Psoas muscle (tissue), 8 donors: Measurements from ENCODE around the gene PDCD5. TPM values are rescaled to one million over a fixed set of nuclear protein-coding genes. Genes with fewer than 3 reads are reported as not detected.

ENCODE experiments used
- ATAC-seq, 4 donors: fragments of 200-7000 bp; cut with Tn5 transposase; one replicate each; pipeline ENCODE4 v1.9.1; 2020; ENCODE audit warnings: moderate library complexity in 3 of 4, mild to moderate bottlenecking in 2 of 4
- DNase-seq, 2 donors: peaks; one replicate each; pipeline ENCODE4 v3.0.0-alpha.2; 2020
- H3K27ac ChIP-seq: fragments of 200-600 bp; one replicate; pipeline ENCODE4 v1.8.0; 2022
- H3K27me3 ChIP-seq, 3 donors: fragments of 200-600 bp in 1 of 3; one replicate each; pipeline versions ENCODE4 v1.6.1 to v1.8.0; 2013 to 2022; ENCODE audit warnings: low read length in 2 of 3, mild to moderate bottlenecking in 2 of 3, moderate library complexity in 1 of 3; ENCODE audit not compliant: insufficient read depth in 3 of 3
- H3K36me3 ChIP-seq, 2 donors: fragments of 200-600 bp in 1 of 2; one replicate each; pipeline versions ENCODE4 v1.6.1 to v1.8.0; 2013 to 2022; ENCODE audit warnings: low read depth in 1 of 2, mild to moderate bottlenecking in 1 of 2, moderate library complexity in 1 of 2; ENCODE audit not compliant: insufficient read depth in 1 of 2
- H3K4me1 ChIP-seq: fragments of 200-600 bp; one replicate; pipeline ENCODE4 v1.8.0; 2022
- H3K4me3 ChIP-seq: fragments of 200-600 bp; one replicate; pipeline ENCODE4 v1.8.0; 2022; ENCODE audit warnings: mild to moderate bottlenecking
- H3K9me3 ChIP-seq: fragments of 200-600 bp; one replicate; pipeline ENCODE4 v1.8.0; 2022
- CTCF ChIP-seq: fragments of 200-600 bp; IDR thresholded peaks from one replicate; pipeline ENCODE4 v1.8.0; 2022; ENCODE audit warnings: antibody characterized with exemption
- WGBS, 3 donors: extraction: QIAGEN DNeasy Blood & Tissue Kit; methylation state at CpG; one replicate each; pipeline versions ENCODE4 v1.1.6 to v1.1.7; 2013; 5-methylcytosine and 5-hydroxymethylcytosine counted together
- intact Hi-C, 2 donors: fragments of 100-400 bp; cut with DNase I; formaldehyde crosslinking; loops; one replicate each; pipeline versions ENCODE4 v1.11.0 to v1.14.2; 2022
- polyA plus RNA-seq, 3 donors: library from polyadenylated mRNA; stranded (reverse); fragments of 200-250 nt; gene quantifications; one replicate each; pipeline ENCODE4 v1.2.3, GENCODE V29; 2013
- total RNA-seq, 4 donors: library from RNA; stranded (reverse); fragmentation: NEBNext Ultra II Directional in 2 of 4; extraction: Animal tissue kit (Norgen Biotek cat#: 25700) in 2 of 4; gene quantifications; one replicate each; pipeline versions ENCODE4 v1.2.1 to v1.2.4, GENCODE V29; 2021 to 2023
- donor health status: healthy with polysubstance abuse.
- donor health status: DM: no; HTN: no; CAD: no; lungs with moderate emphysema.
- donor health status: Bipolar disorder and iron deficiency.
- donor health status: healthy.
- donor health status: DM: yes; HTN: yes; CAD: no.
- donor health status: DM: no; HTN: no; CAD: no.
- donor health status: DM: no; HTN: no; CAD: no.
- donor health status: DM: yes; HTN: yes; CAD: no.

The PDCD5 gene
- total and polyA plus RNA-seq, 7 donors: 86.5 to 186 (median 112) TPM

GRCh38 chr19:32594021-32594420, 13.0 kb downstream of the PDCD5 start:
- no peak for TF ChIP-seq CTCF
- no peak for DNase-seq
- no peaks in the 10 kb centered on the region for H3K27me3 ChIP-seq
- ATAC-seq: no peak
- H3K27ac ChIP-seq: no peak overlapping the region
- peaks cover 5 to 67% of the 10 kb centered on the region in 2 donors for H3K36me3 ChIP-seq
- H3K9me3 ChIP-seq: no peaks in the 10 kb centered on the region
- WGBS, 3 donors: 91 to 100% (median 96%) methylated on average over 2 of the region's 2 CpGs
- no peak overlapping the region for H3K4me3 ChIP-seq
- no peaks in the 10 kb centered on the region for H3K4me1 ChIP-seq
- intact Hi-C loops: no loop called here

GRCh38 chr19:32595491-32595890, 14.5 kb downstream of the PDCD5 start:
- Histone ChIP-seq H3K36me3 (peaks cover 5 to 79% of the 10 kb centered on the region in 2 donors), H3K27me3 (no peaks in the 10 kb centered on the region)
- 91 to 94% (median 94%) methylated on average over 6 of the region's 6 CpGs for WGBS, 3 donors

GRCh38 chr19:32598022-32598421, 17.0 kb downstream of the PDCD5 start:
- ATAC-seq (no peak), DNase-seq (peak in 1 of 2 donors; percentile 23)
- no peaks in the 10 kb centered on the region for H3K9me3 ChIP-seq
- H3K27me3 ChIP-seq: no peaks in the 10 kb centered on the region
- WGBS, 3 donors: 87 to 91% (median 88%) methylated on average over 11 of the region's 11 CpGs
- no peak for TF ChIP-seq CTCF
- H3K4me3 ChIP-seq: no peak overlapping the region
- intact Hi-C loops: loop anchor here in 1 of 2 donors (5.0 kb wide), 1 partner anchor 49 kb away; no protein-coding TSS in a partner anchor
- H3K36me3 ChIP-seq: peaks cover 5 to 97% of the 10 kb centered on the region in 2 donors
- H3K4me1 ChIP-seq: no peaks in the 10 kb centered on the region
- no peak overlapping the region for H3K27ac ChIP-seq

More at GRCh38 chr19:32595491-32595890, 14.5 kb downstream of the PDCD5 start:
- no peak for TF ChIP-seq CTCF
- no peak overlapping the region for H3K27ac ChIP-seq
- H3K9me3 ChIP-seq: no peaks in the 10 kb centered on the region
- DNase-seq (no peak), ATAC-seq (no peak)
- H3K4me3 ChIP-seq: no peak overlapping the region
- no peaks in the 10 kb centered on the region for H3K4me1 ChIP-seq
- intact Hi-C loops: loop anchor here in 1 of 2 donors (5.0 kb wide), 1 partner anchor 52 kb away; no protein-coding TSS in a partner anchor

GRCh38 chr19:32599258-32599657, 18.3 kb downstream of the PDCD5 start:
- Histone ChIP-seq H3K4me3 (no peak overlapping the region), H3K36me3 (peaks cover 3 to 97% of the 10 kb centered on the region in 2 donors), H3K27me3 (no peaks in the 10 kb centered on the region), H3K4me1 (no peaks in the 10 kb centered on the region), H3K27ac (no peak overlapping the region), H3K9me3 (no peaks in the 10 kb centered on the region)
- no peak for TF ChIP-seq CTCF
- no peak for DNase-seq
- 90 to 92% (median 91%) methylated on average over 6 of the region's 6 CpGs for WGBS, 3 donors
- intact Hi-C loops: loop anchor here in 1 of 2 donors (5.0 kb wide), 1 partner anchor 48 kb away; no protein-coding TSS in a partner anchor
- ATAC-seq: no peak

GRCh38 chr19:32599736-32600157, 18.8 kb downstream of the PDCD5 start:
- WGBS, 3 donors: 5 to 13% (median 7%) methylated on average over 2 of the region's 2 CpGs
- no peak overlapping the region for H3K4me3 ChIP-seq
- no peaks in the 10 kb centered on the region for H3K9me3 ChIP-seq
- H3K4me1 ChIP-seq: no peaks in the 10 kb centered on the region
- peaks cover 0 to 97% of the 10 kb centered on the region in 2 donors for H3K36me3 ChIP-seq
- ATAC-seq (peak in 3 of 4 donors; percentile 41 to 72 (median 55)), DNase-seq (peak in 1 of 2 donors; percentile 15)
- intact Hi-C loops: loop anchor here in 1 of 2 donors (5.0 kb wide), 1 partner anchor 48 kb away; no protein-coding TSS in a partner anchor
- TF ChIP-seq CTCF: peak; percentile 81
- no peaks in the 10 kb centered on the region for H3K27me3 ChIP-seq
- no peak overlapping the region for H3K27ac ChIP-seq
